DOHH2 (cell line): ENCODE results near the gene SLC19A2.

Experiments used
- H3F3A ChIP-seq: fragments of 200-600 bp; sonication (generic), shearing (Covaris generic); 2 replicates; pipeline ENCODE4 v1.6.0; 2016; ENCODE audit warnings: antibody characterized with exemption, mild to moderate bottlenecking; ENCODE audit not compliant: control insufficient read depth, insufficient read depth
- H3K27ac ChIP-seq: fragments of 200-600 bp; sonication (generic); 2 replicates; pipeline ENCODE4 v1.5.1; 2014; ENCODE audit warnings: low read depth, mild to moderate bottlenecking, low read length, moderate library complexity
- H3K27me3 ChIP-seq: fragments of 200-600 bp; sonication (generic); 2 replicates; pipeline ENCODE4 v1.6.1; 2014; ENCODE audit warnings: mild to moderate bottlenecking, low read length, mixed read lengths; ENCODE audit not compliant: control insufficient read depth
- H3K36me3 ChIP-seq: fragments of 200-600 bp; sonication (generic); 2 replicates; pipeline ENCODE4 v1.6.1; 2014; ENCODE audit warnings: mild to moderate bottlenecking, low read length, moderate library complexity, mixed read lengths; ENCODE audit not compliant: control insufficient read depth
- H3K4me1 ChIP-seq: fragments of 200-600 bp; sonication (generic); 2 replicates; pipeline ENCODE4 v1.6.1; 2014; ENCODE audit warnings: mild to moderate bottlenecking, low read length, mixed read lengths; ENCODE audit not compliant: control insufficient read depth
- H3K4me2 ChIP-seq: fragments of 200-600 bp; sonication (generic); 2 replicates; pipeline ENCODE4 v1.6.0; 2014; ENCODE audit warnings: mild to moderate bottlenecking, low read length, moderate library complexity
- H3K4me3 ChIP-seq: fragments of 200-600 bp; sonication (generic); 2 replicates; pipeline ENCODE4 v1.5.1; 2014; ENCODE audit warnings: mild to moderate bottlenecking, low read length, mixed read lengths
- H3K79me2 ChIP-seq: fragments of 200-600 bp; sonication (generic); 2 replicates; pipeline ENCODE4 v1.6.1; 2014; ENCODE audit warnings: mild to moderate bottlenecking, low read length, mixed read lengths; ENCODE audit not compliant: control insufficient read depth
- H3K9me2 ChIP-seq: fragments of 200-600 bp; sonication (generic); replicated peaks from 2 replicates; pipeline ENCODE4 v1.6.1; 2014; ENCODE audit warnings: mild to moderate bottlenecking, low read length, mixed read lengths; ENCODE audit not compliant: control insufficient read depth
- H3K9me3 ChIP-seq: fragments of 200-600 bp; sonication (generic); 2 replicates; pipeline ENCODE4 v1.6.1; 2014; ENCODE audit warnings: antibody characterized with exemption, low read length, mixed read lengths; ENCODE audit not compliant: control insufficient read depth, insufficient read depth
- H4K20me1 ChIP-seq: fragments of 200-600 bp; sonication (generic); 2 replicates; pipeline ENCODE4 v1.6.0; 2014; ENCODE audit warnings: low read depth, mild to moderate bottlenecking, antibody characterized with exemption, low read length, moderate library complexity; ENCODE audit not compliant: control insufficient read depth, insufficient read depth
- EZH2phosphoT487 ChIP-seq: fragments of 200-600 bp; sonication (generic); IDR thresholded peaks from 2 replicates; pipeline ENCODE4 v1.6.1; 2017; ENCODE audit warnings: borderline replicate concordance, mild to moderate bottlenecking, antibody characterized with exemption, low read length, moderate library complexity, mixed read lengths
- TF ChIP-seq, protein P1 (sequence below): fragments of 200-600 bp; sonication (generic); IDR thresholded peaks from one replicate; pipeline ENCODE4 v1.5.1; 2014; ENCODE audit warnings: antibody characterized with exemption, mild to moderate bottlenecking, low read depth, low read length; ENCODE audit not compliant: poor library complexity, severe bottlenecking

The SLC19A2 gene

DNA sequence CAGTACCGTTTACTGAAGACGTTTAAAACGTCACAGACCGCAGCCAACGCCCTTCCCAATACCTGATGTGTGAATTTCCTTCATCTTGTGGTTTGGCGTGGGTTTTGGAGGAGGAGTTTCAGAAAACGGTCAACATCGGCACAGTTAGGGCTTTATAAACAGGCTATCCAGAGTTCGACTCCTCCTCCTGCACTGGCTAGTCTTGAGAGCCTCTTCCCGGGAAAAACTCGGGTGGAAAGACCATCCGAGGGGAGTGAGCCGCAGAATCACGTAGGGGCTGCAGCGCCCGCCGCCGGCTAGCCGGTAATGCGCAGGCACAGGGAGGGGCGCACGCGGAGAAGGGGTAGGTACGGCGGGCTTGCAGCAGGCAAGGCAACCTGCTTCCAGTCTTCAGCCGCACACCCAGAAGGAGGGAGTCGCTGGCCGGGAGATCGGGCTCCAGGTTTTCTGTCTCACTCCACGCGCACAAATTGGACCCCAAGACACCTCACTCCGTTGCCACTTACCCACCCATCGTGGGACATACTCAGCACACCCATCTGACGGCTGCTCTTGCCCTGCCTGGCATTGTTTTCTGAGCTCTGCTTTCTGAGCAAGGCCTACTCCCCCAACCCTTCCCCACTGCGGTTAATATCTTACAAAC, 25.4 kb downstream of the SLC19A2 start:
- no peak overlapping the region for H3K4me3 ChIP-seq
- no peak overlapping the region for H3K4me2 ChIP-seq

DNA sequence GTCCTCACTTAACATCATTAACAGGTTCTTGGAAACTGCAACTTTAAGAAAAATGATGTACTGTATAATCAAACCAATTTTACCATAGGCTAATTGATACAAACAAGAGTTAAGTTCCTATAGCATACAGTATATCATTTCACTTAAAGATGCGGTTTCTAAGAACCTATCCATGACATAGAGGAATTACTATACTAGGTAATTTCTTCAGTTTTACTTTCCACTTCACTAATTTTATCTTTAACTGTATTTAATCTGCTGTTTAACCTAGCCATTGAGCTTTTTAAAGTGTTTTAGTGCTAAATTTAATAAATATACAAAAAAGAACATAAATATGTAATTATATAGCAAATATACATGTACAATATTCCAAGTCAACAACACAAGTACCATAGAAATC, 28.3 kb downstream of the SLC19A2 start:
- Histone ChIP-seq H3K9me3 (no peaks in the 10 kb centered on the region), H3K27me3 (no peaks in the 10 kb centered on the region), H4K20me1 (no peaks in the 10 kb centered on the region), H3K4me3 (no peak overlapping the region), H3K36me3 (no peaks in the 10 kb centered on the region), H3K4me1 (no peaks in the 10 kb centered on the region), H3F3A (no peaks in the 10 kb centered on the region), H3K79me2 (no peaks in the 10 kb centered on the region), H3K4me2 (no peak overlapping the region), H3K27ac (no peak overlapping the region), H3K9me2 (no peaks in the 10 kb centered on the region)
- TF ChIP-seq EZH2phosphoT487: no peak
- TF ChIP-seq, protein P1, sequence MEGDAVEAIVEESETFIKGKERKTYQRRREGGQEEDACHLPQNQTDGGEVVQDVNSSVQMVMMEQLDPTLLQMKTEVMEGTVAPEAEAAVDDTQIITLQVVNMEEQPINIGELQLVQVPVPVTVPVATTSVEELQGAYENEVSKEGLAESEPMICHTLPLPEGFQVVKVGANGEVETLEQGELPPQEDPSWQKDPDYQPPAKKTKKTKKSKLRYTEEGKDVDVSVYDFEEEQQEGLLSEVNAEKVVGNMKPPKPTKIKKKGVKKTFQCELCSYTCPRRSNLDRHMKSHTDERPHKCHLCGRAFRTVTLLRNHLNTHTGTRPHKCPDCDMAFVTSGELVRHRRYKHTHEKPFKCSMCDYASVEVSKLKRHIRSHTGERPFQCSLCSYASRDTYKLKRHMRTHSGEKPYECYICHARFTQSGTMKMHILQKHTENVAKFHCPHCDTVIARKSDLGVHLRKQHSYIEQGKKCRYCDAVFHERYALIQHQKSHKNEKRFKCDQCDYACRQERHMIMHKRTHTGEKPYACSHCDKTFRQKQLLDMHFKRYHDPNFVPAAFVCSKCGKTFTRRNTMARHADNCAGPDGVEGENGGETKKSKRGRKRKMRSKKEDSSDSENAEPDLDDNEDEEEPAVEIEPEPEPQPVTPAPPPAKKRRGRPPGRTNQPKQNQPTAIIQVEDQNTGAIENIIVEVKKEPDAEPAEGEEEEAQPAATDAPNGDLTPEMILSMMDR: no peak

More for the DNA sequence above, 25.4 kb downstream of the SLC19A2 start:
- Histone ChIP-seq H3K9me3 (no peaks in the 10 kb centered on the region), H3K9me2 (no peaks in the 10 kb centered on the region), H4K20me1 (0 out of 2 replicates have a peak, but pooled peaks cover under 1% of the 10 kb centered on the region), H3K4me1 (no peaks in the 10 kb centered on the region), H3K79me2 (no peaks in the 10 kb centered on the region), H3F3A (no peaks in the 10 kb centered on the region), H3K27ac (no peak overlapping the region), H3K27me3 (no peaks in the 10 kb centered on the region), H3K36me3 (no peaks in the 10 kb centered on the region)
- TF ChIP-seq, protein P1: no peak
- TF ChIP-seq EZH2phosphoT487: no peak

DNA sequence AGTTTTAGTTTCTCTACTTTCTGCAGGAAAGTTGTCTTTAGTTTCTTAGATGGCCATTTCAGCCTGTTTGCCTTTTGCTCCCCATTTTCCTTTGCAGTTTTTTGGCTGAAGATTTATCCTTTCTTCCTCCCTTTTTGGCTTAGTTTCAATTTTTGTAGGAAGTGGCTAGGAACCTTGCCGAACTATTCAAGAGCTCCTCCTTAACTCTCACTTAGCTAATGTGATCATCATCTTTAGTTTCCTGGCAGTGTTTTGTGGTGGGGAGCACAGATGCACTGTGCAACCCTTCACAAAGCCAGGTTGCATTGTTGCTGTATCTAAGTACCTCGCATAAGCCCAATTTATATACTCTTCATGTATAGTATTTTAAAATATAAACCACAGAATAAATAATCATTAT, 29.7 kb downstream of the SLC19A2 start:
- Histone ChIP-seq H3K4me1 (no peaks in the 10 kb centered on the region), H3K4me2 (no peak overlapping the region), H4K20me1 (no peaks in the 10 kb centered on the region), H3K9me3 (no peaks in the 10 kb centered on the region), H3K27me3 (no peaks in the 10 kb centered on the region), H3K9me2 (no peaks in the 10 kb centered on the region), H3K36me3 (no peaks in the 10 kb centered on the region), H3K27ac (no peak overlapping the region), H3K4me3 (no peak overlapping the region), H3F3A (no peaks in the 10 kb centered on the region), H3K79me2 (no peaks in the 10 kb centered on the region)
- no peak for TF ChIP-seq EZH2phosphoT487
- TF ChIP-seq, protein P1: no peak
